OCI-M1 (cell line): ENCODE data around the gene OTUD4.

Experiments
- DNase-seq: peaks from one replicate; lab custom pipeline; 2025; lab: John Stamatoyannopoulos, UW

Gene OTUD4

GRCh38 chr4:145108128-145108527, 72.3 kb downstream of the OTUD4 start:
- no peak for DNase-seq

GRCh38 chr4:145107126-145107525, 73.3 kb downstream of the OTUD4 start:
- DNase-seq, result no peak

GRCh38 chr4:145103496-145103895, 76.9 kb downstream of the OTUD4 start:
- no peak for DNase-seq

- DNase-seq, result peak; percentile 41
These were observed 77.8 kb downstream of the OTUD4 start for GRCh38 chr4:145102619-145103018.

GRCh38 chr4:145101091-145101490, 79.3 kb downstream of the OTUD4 start:
- DNase-seq, result no peak

- peak; percentile 53 for DNase-seq
These were observed 80.7 kb downstream of the OTUD4 start for GRCh38 chr4:145099653-145100052.

GRCh38 chr4:145098675-145099037, 81.7 kb downstream of the OTUD4 start:
- peak; percentile 71 for DNase-seq

- peak; percentile 99 for DNase-seq
These were observed 82.3 kb downstream of the OTUD4 start, which contains the start of the genes ABCE1 and ANAPC10 for GRCh38 chr4:145097821-145098674. Gene ABCE1, plus strand, starts transcription at chr4:145098311. Its CDS starts 6,102 bp downstream, at chr4:145104413. Gene ANAPC10, minus strand, starts transcription at chr4:145098196. Its CDS starts 2,097 bp downstream, at chr4:145096099.

GRCh38 chr4:145097331-145097820, 83.0 kb downstream of the OTUD4 start:
- no peak for DNase-seq

- no peak for DNase-seq
These were observed 86.8 kb downstream of the OTUD4 start for GRCh38 chr4:145093638-145094037.

GRCh38 chr4:145090380-145090779, 90.0 kb downstream of the OTUD4 start:
- DNase-seq, result no peak

- peak; percentile 46 for DNase-seq
These were observed 96.3 kb downstream of the OTUD4 start for GRCh38 chr4:145083891-145084605.
